Stimulated activated CD8-positive, alpha-beta memory T cell treated with anti-CD3 and anti-CD28 coated beads, Interleukin-12 subunit alpha, Interleukin-12 subunit beta, amount 100 ng/mL, for 24 hours (primary cell): ENCODE measurements around the gene RRP36.
A peak's percentile ranks its signal among the peaks of the same experiment; 100 is the strongest.
"Not testable (repeated sequence)": the region's sequence is repeated elsewhere in the genome, so short reads cannot be mapped to it uniquely, and the experiment has no call there.

ENCODE experiments used
- DNase-seq: peaks from one replicate; pipeline ENCODE4 v3.0.0-alpha.2; 2020; ENCODE audit errors: extremely low read depth

RRP36 gene, protein sequence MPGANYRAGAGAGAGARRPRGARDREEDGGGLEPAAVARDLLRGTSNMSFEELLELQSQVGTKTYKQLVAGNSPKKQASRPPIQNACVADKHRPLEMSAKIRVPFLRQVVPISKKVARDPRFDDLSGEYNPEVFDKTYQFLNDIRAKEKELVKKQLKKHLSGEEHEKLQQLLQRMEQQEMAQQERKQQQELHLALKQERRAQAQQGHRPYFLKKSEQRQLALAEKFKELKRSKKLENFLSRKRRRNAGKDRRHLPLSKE

GRCh38 chr6:43021270-43022047 lies at the start of gene RRP36:
TSS of gene RRP36 (plus strand) at chr6:43021623. CDS start at chr6:43021655, 32 bp downstream.
- DNase-seq: peak; percentile 61

- no peak for DNase-seq
Measured at GRCh38 chr6:42971746-42972327, 49.6 kb upstream of the RRP36 start.

DNA sequence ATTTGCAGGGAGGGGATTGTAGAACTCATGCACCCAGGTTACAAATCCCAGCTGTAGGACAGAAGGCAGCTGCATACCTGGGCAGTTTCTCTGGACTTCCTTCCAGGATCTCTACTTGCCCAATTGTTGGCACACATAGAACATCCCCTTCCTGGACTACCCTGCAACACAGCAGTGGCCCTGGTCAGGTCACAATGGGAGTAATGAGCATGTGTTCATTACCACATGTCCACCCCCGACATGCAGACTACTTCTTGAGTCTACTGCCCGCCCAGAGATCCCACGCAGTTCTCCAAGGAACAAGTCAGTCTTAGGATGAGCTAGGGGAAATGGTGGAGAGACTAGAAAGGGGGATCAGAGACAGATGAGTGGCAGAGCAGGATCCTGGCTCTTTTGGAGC lies 47.5 kb upstream of the RRP36 start:
- no peak for DNase-seq

GRCh38 chr6:42974919-42975505 lies 46.4 kb upstream of the RRP36 start:
- DNase-seq: no peak

GRCh38 chr6:42978487-42978838 lies 43.0 kb upstream of the RRP36 start:
- DNase-seq: no peak

GRCh38 chr6:42978839-42979522 lies 42.4 kb upstream of the RRP36 start, which contains the start of gene PEX6:
TSS of gene PEX6 (minus strand) at chr6:42979181. CDS start at chr6:42979150, 31 bp downstream.
- peak; percentile 82 for DNase-seq

DNA sequence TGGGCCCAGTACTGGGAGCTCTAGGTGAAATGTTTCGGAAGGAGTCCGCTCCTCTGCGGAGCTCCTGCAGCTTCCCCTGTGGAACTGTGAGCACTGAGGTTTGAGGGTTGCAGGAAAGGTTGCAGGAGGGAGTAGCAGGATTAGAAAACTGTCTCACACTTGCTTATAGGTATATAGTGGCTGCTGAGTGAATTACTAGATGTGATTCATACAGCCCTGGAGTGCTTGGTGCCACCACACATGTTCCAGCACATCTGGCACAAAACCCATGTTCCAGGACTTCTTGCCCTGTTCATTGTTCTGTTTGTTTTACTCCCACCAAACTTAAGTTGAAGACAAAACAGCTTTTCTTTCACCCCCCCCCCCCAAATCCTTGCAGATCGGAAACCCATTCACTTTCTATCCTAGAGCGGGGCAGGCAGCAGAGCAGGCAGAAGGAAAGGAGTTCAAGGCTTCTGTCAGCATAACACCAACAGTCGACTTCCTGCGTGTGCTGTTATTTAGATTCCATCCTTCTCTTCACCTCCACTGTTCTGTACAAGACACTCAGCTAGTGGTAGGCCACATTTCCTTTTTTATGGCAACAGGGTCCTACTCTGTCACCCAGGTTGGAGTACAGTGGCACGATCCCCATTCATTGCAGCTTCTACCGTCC lies 41.8 kb upstream of the RRP36 start:
- DNase-seq: no peak

- DNase-seq: no peak
Measured at GRCh38 chr6:42981836-42982235, 39.6 kb upstream of the RRP36 start.

DNA sequence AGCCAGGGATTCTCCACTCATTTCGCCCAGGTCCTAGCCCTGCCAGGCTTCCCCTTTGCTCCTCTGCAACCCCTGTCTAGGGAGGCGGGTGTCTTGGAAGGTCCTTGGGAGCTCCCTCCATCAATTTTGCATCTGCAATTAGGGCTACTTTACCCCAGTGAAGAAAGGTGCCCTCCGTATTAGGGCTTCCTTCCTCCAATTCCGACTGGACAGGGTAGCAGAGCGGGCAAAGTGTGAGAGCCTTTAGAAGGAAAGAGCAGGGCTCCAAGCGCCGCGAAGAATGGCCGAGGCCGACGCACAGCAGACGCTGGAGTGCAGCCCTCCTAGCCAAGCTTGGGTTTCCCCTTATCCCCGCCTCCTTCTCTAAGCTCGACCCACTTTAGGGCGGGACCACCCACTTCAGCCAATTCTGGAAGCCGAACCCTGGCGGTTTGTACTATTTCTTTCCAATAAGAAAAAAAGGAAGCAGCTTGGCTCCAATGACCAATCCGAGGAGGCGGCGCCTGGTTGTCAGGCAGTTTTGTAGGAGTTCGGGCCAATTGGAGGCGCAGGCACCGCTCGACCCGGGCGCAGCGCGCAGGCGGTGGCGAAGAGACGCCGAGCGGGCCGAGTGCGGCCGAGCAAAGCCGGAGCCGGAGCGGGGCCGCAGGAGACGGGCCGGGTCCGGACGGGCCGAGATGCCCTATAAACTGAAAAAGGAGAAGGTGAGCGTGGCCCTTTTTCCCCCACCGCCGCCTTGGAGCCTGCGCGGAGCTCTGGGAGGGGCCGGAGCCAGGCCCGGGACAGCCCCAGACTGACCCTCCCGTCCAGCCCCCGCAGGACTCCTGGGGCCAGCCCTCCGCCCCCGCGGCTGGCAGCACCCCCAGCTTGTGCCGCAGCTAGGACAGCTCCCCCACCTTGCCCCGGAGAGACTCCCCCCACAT lies 37.2 kb upstream of the RRP36 start, which contains the start of gene PPP2R5D:
PPP2R5D (plus strand) TSS at position 570 of the 923 bp plus-strand sequence; CDS start at position 678, 108 bp downstream.
- peak; percentile 89 for DNase-seq

DNA sequence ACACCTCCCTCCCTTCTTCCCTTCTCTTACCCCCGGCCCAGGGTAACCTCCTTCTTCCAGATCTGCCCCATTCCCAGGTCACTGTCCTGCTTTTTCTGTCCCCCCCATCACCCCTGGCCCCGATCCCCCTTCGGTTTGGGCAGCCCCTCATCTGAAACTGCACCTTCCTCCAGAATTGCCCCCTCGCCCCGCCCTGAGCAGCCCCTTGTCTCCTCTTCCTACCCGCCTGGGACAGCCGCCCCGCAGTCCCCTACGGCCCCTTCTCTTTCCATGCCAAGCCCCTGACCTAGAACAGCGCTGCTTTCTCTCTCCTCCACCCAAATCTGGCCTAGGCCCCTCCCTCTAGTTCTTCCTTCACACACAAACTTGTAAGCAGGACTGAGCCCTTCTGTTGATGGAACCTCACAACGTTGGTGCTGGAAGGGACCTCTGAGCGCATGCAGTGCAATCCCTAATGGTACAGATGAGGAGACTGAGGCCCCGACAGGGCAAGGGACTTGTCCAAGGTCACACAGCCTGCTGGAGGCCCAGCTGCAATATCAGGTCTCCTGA lies 36.4 kb upstream of the RRP36 start:
- DNase-seq: no peak

GRCh38 chr6:42987533-42988451 lies 33.6 kb upstream of the RRP36 start:
- DNase-seq: no peak

DNA sequence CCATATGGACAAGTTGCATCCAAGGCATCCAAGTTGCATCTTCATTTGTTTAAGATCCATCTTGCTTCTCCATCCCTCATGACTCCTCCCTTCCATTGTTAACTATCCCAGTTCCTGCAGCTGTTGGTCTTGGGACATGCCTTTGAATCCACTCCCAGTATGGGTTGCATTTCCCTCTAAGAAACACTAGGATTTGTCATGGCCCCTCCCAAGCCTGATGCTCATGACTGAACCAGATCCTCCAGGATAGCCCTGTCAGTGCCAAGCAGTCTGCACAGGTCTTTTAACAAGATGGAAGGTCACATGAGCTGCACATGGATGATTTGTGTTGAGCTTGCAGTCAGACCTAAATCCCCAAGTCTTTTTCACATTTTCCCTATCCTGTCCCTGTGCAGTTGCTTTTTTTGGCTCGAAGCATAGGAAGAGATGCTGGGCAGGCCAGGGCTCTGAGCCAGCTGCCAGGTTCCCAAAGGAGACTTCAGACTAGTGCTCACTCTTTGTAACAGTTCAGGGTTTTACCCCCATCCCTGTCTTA lies 32.9 kb upstream of the RRP36 start:
- no peak for DNase-seq

DNA sequence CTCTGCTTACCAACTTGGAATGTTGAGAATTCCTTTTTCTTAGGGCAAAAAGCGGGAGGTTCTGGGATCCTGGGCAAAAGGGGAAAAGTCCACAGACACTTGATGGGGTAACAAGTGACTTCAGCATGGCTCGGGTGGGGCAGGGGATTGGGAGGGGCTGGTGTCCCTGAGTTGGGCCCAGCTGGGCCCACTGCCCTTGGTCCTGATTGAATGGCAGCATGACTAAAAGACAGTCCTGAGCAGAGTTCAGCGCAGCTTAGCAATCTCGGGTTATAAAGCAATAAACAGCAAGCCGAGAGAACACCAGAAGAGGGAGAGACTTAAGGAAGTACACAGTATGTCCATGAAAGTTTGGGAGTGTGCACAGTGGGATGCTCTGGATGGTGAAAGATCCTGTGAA lies 31.5 kb upstream of the RRP36 start:
- DNase-seq: no peak

GRCh38 chr6:42993445-42993844 lies 28.0 kb upstream of the RRP36 start:
- no peak for DNase-seq

DNA sequence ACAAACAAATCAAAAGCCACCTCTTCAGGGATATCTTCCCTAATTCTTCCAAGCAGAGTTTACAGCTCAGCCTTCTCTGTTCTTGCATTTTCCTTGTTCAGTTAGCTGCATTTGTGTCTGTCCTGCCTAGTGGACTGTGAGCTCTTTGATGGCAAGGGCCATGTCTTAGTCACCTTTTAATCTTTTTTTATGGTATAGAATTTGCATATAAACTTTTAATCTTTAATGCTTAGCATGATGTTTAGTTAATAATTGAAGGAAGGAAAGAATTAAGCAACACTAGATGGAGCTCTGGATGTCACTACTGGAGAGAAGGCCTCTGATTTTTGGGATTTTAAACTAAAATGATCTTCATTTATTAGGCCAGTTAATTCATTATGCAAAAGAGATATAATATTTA lies 24.9 kb upstream of the RRP36 start:
- no peak for DNase-seq

DNA sequence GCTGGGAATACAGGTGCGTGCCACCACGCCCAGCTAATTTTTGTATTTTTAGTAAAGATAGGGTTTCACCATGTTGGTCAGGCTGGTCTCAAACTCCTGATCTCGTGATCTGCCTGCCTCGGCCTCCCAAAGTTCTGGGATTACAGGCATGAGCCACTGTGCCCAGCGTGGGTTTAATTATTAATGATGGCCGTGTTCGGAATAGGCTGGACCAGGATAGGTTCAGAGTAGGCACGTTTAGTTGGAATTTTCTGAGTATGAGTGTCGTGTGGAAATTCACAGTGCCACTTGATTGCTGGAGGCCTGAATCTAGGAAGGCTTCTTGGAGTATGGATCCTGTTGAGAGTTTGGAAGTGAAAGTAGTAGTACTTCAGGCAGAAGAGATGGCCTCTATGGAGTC lies 23.2 kb upstream of the RRP36 start:
- not testable (repeated sequence) for DNase-seq

GRCh38 chr6:43001843-43002242 lies 19.6 kb upstream of the RRP36 start:
- DNase-seq: no peak

DNA sequence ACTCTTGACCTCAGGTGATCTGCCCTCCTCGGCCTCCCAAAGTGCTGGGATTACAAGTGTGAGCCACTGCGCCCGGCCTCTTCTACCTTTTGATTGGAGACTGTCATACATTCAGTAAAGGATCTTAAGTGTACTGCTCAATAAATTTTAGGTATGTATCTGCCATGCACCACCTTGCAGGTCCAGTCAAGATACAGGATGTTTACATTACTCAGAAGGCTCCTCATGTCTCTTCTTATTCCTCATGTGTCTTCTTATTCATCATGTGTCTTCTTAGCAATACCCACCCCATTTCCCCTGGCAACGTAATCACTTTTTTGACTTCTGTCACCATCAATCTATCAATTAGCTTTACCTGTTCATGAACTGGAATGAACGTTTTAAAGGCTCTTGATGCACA lies 15.6 kb upstream of the RRP36 start:
- no peak for DNase-seq

GRCh38 chr6:43006251-43006650 lies 15.2 kb upstream of the RRP36 start:
- no peak for DNase-seq
